Uterus (tissue), 4 donors: ENCODE data around the gene SNRK. TPM values are rescaled to one million over a fixed set of nuclear protein-coding genes. Genes with fewer than 3 reads are reported as not detected.

Experiments used
- DNase-seq, 2 donors: peaks; one replicate each; pipeline ENCODE4 v3.0.0-alpha.2; 2019 to 2020
- H3K27ac ChIP-seq, 2 donors: fragments of 200-600 bp; sonication (generic); 1 replicate in 1 of 2; 2 replicates in 1 of 2; pipeline ENCODE4 v1.5.1; 2016 to 2018
- H3K27me3 ChIP-seq, 2 donors: fragments of 200-600 bp; sonication (generic); one replicate each; pipeline ENCODE4 v1.5.1; 2018 to 2019; ENCODE audit warnings: control low read depth in 1 of 2
- H3K36me3 ChIP-seq, 2 donors: fragments of 200-600 bp; sonication (generic); one replicate each; pipeline ENCODE4 v1.5.1; 2019; ENCODE audit warnings: control low read depth in 1 of 2
- H3K4me1 ChIP-seq, 2 donors: fragments of 200-600 bp; sonication (generic); one replicate each; pipeline ENCODE4 v1.5.1; 2018 to 2019; ENCODE audit warnings: control low read depth in 1 of 2
- H3K4me3 ChIP-seq, 2 donors: fragments of 200-600 bp; sonication (generic); 1 replicate in 1 of 2; 2 replicates in 1 of 2; pipeline ENCODE4 v1.5.1; 2018 to 2019; ENCODE audit warnings: mild to moderate bottlenecking in 1 of 2
- H3K9me3 ChIP-seq, 2 donors: fragments of 200-600 bp; sonication (generic); one replicate each; pipeline ENCODE4 v1.5.1; 2019; ENCODE audit warnings: control low read depth in 1 of 2
- CTCF ChIP-seq, 4 experiments: fragments of 200-600 bp in 2 of 4; fragments of 450-650 bp in 2 of 4; sonication (generic) in 2 of 4; IDR thresholded peaks; one replicate each; pipeline ENCODE4 v1.5.1; 2016 to 2019; ENCODE audit warnings: antibody characterized with exemption in 4 of 4, mild to moderate bottlenecking in 2 of 4, moderate library complexity in 1 of 4
- POLR2A ChIP-seq, 2 donors: fragments of 450-650 bp; IDR thresholded peaks; one replicate each; pipeline ENCODE4 v1.6.1; 2016; ENCODE audit warnings: antibody characterized with exemption in 2 of 2, mild to moderate bottlenecking in 1 of 2, moderate library complexity in 1 of 2
- intact Hi-C: fragments of 100-400 bp; cut with DNase I; formaldehyde crosslinking; loops from one replicate; pipeline ENCODE4 v1.15.1; 2023; ENCODE audit warnings: low total_unique reads
- total RNA-seq, 4 donors: library from RNA; depleted of rRNA in 3 of 4; stranded (reverse); fragments of >200 nt in 3 of 4; gene quantifications; one replicate each; pipeline versions ENCODE4 v1.1.0 to v1.2.4, GENCODE V29; 2014 to 2023
- donor health status: DM: yes; HTN: yes; CAD: no.

The SNRK gene
- total RNA-seq, 4 donors from 2014 or later: 57.1 to 109 (median 98.3) TPM

GRCh38 chr3:43345246-43345645 lies 58.9 kb downstream of the SNRK start:
- H3K27ac ChIP-seq: peak overlapping the region; percentile 44 to 78
- DNase-seq: no peak
- peaks cover 7 to 13% of the 10 kb centered on the region in 2 donors for H3K4me1 ChIP-seq
- no peaks in the 10 kb centered on the region for H3K36me3 ChIP-seq
- intact Hi-C loops: no loop called here
- no peak overlapping the region for H3K4me3 ChIP-seq
- no peaks in the 10 kb centered on the region for H3K9me3 ChIP-seq
- TF ChIP-seq CTCF (IDR thresholded peaks at IDR 0.05): no peak
- no peak for TF ChIP-seq POLR2A (IDR thresholded peaks at IDR 0.05)
- no peaks in the 10 kb centered on the region for H3K27me3 ChIP-seq

GRCh38 chr3:43345877-43346276 lies 59.5 kb downstream of the SNRK start:
- no peak for TF ChIP-seq POLR2A (IDR thresholded peaks at IDR 0.05)
- intact Hi-C loops: no loop called here

GRCh38 chr3:43346978-43347749 lies 60.8 kb downstream of the SNRK start:
- H3K4me3 ChIP-seq: no peak overlapping the region
- intact Hi-C loops: no loop called here
- no peaks in the 10 kb centered on the region for H3K27me3 ChIP-seq
- DNase-seq: no peak
- TF ChIP-seq POLR2A (IDR thresholded peaks at IDR 0.05) (no peak), CTCF (IDR thresholded peaks at IDR 0.05) (no peak)
- H3K36me3 ChIP-seq: no peaks in the 10 kb centered on the region
- peaks cover 0 to 2% of the 10 kb centered on the region in 2 donors for H3K9me3 ChIP-seq
- H3K27ac ChIP-seq: peak overlapping the region in 1 of 2 donors; percentile 22
- H3K4me1 ChIP-seq: peaks cover 7 to 13% of the 10 kb centered on the region in 2 donors

More at GRCh38 chr3:43345877-43346276, 59.5 kb downstream of the SNRK start:
- Histone ChIP-seq H3K4me3 (no peak overlapping the region), H3K9me3 (no peaks in the 10 kb centered on the region), H3K27me3 (no peaks in the 10 kb centered on the region), H3K4me1 (peaks cover 7 to 13% of the 10 kb centered on the region in 2 donors), H3K36me3 (no peaks in the 10 kb centered on the region), H3K27ac (peak overlapping the region in 1 of 2 donors; percentile 78)
- DNase-seq: no peak

- no peaks in the 10 kb centered on the region for H3K36me3 ChIP-seq
- no peaks in the 10 kb centered on the region for H3K27me3 ChIP-seq
- peaks cover 0 to 8% of the 10 kb centered on the region in 2 donors for H3K9me3 ChIP-seq
- no peak for TF ChIP-seq POLR2A (IDR thresholded peaks at IDR 0.05)
- TF ChIP-seq CTCF (IDR thresholded peaks at IDR 0.05): no peak
- H3K4me3 ChIP-seq: no peak overlapping the region
- H3K27ac ChIP-seq: no peak overlapping the region
- peaks cover 7 to 11% of the 10 kb centered on the region in 2 donors for H3K4me1 ChIP-seq
- intact Hi-C loops: no loop called here
- no peak for DNase-seq
Observed at GRCh38 chr3:43347774-43348173, 61.4 kb downstream of the SNRK start.

- intact Hi-C loops: no loop called here
- TF ChIP-seq CTCF (IDR thresholded peaks at IDR 0.05) (no peak), POLR2A (IDR thresholded peaks at IDR 0.05) (no peak)
- no peak for DNase-seq
- Histone ChIP-seq H3K4me1 (peaks cover 7 to 8% of the 10 kb centered on the region in 2 donors), H3K27me3 (no peaks in the 10 kb centered on the region), H3K9me3 (peaks cover 0 to 13% of the 10 kb centered on the region in 2 donors), H3K4me3 (no peak overlapping the region), H3K36me3 (no peaks in the 10 kb centered on the region), H3K27ac (no peak overlapping the region)
Observed at GRCh38 chr3:43348350-43348749, 62.0 kb downstream of the SNRK start.
